Stimulated activated effector memory CD8-positive, alpha-beta T cell treated with anti-CD3 and anti-CD28 coated beads, Interleukin-12 subunit alpha, Interleukin-12 subunit beta, amount 100 ng/mL, for 72 hours (primary cell): ENCODE results near the gene PCIF1.
"Not testable (repeated sequence)": the region's sequence is repeated elsewhere in the genome, so short reads cannot be mapped to it uniquely, and the experiment has no call there.

Source experiments
- ATAC-seq: fragments of 150-1000 bp; cut with Tn5 transposase; 2 replicates; pipeline ENCODE4 v1.10.0; 2021
- DNase-seq, 2 donors: peaks; one replicate each; pipeline ENCODE4 v3.0.0; 2021 to 2022; ENCODE audit warnings: low spot score in 2 of 2
- H3K27ac Mint-ChIP-seq: one replicate; pipeline ENCODE4 v1.8.0; 2022; ENCODE audit warnings: mild to moderate bottlenecking, mixed read lengths
- H3K36me3 Mint-ChIP-seq: one replicate; pipeline ENCODE4 v1.8.0; 2022; ENCODE audit warnings: mild to moderate bottlenecking, mixed read lengths
- H3K4me1 Mint-ChIP-seq: one replicate; pipeline ENCODE4 v1.8.0; 2022; ENCODE audit warnings: mixed read lengths
- H3K4me3 Mint-ChIP-seq: one replicate; pipeline ENCODE4 v1.8.0; 2022; ENCODE audit warnings: mild to moderate bottlenecking, mixed read lengths
- H3K9me3 Mint-ChIP-seq: one replicate; pipeline ENCODE4 v1.8.0; 2022; ENCODE audit warnings: mixed read lengths

The PCIF1 gene

GRCh38 chr20:45995495-45996097 is 61.1 kb downstream of the PCIF1 start:
- not testable (repeated sequence) for H3K36me3 Mint-ChIP-seq, DNase-seq, H3K4me3 Mint-ChIP-seq, H3K9me3 Mint-ChIP-seq, ATAC-seq, H3K27ac Mint-ChIP-seq
- H3K4me1 Mint-ChIP-seq = peaks cover 45% of the 10 kb centered on the region

GRCh38 chr20:45997187-45997586 is 62.7 kb downstream of the PCIF1 start:
- ATAC-seq = no peak
- Mint-ChIP-seq H3K27ac (peak overlapping the region; percentile 86), H3K4me1 (peaks cover 47% of the 10 kb centered on the region), H3K9me3 (no peaks in the 10 kb centered on the region), H3K4me3 (no peak overlapping the region), H3K36me3 (no peaks in the 10 kb centered on the region)
- no peak for DNase-seq
